Mesothelial cell of epicardium (in vitro differentiated cells): ENCODE data around the gene GRIN3B. TPM values are rescaled to one million over a fixed set of nuclear protein-coding genes. Genes with fewer than 3 reads are reported as not detected.

Experiments
- DNase-seq, 2 experiments: peaks; one replicate each; pipeline ENCODE4 v3.0.0; 2021; ENCODE audit warnings: low spot score in 2 of 2; ENCODE audit not compliant: unreplicated experiment in 2 of 2
- H3K27ac Mint-ChIP-seq: 2 replicates; pipeline ENCODE4 v1.8.0; 2021; ENCODE audit warnings: mixed read lengths
- H3K27me3 Mint-ChIP-seq: 2 replicates; pipeline ENCODE4 v1.8.0; 2021; ENCODE audit warnings: low read depth, mixed read lengths
- H3K36me3 Mint-ChIP-seq: 2 replicates; pipeline ENCODE4 v1.8.0; 2021; ENCODE audit warnings: mixed read lengths
- H3K4me1 Mint-ChIP-seq: 2 replicates; pipeline ENCODE4 v1.8.0; 2021; ENCODE audit warnings: mixed read lengths
- H3K4me3 Mint-ChIP-seq: 2 replicates; pipeline ENCODE4 v1.8.0; 2021; ENCODE audit warnings: mild to moderate bottlenecking, moderate library complexity, mixed read lengths
- H3K9me3 Mint-ChIP-seq: 2 replicates; pipeline ENCODE4 v1.8.0; 2021; ENCODE audit warnings: mixed read lengths
- CTCF ChIP-seq: fragments of 200-600 bp; sonication (generic); IDR thresholded peaks from one replicate; pipeline ENCODE4 v1.5.0; 2021; ENCODE audit warnings: antibody characterized with exemption; ENCODE audit not compliant: unreplicated experiment
- total RNA-seq: library from RNA; stranded (reverse); gene quantifications from 3 replicates; pipeline ENCODE4 v1.2.1, GENCODE V29; 2021

GRIN3B gene
- total RNA-seq, 1 donor from 2014 or later: 0.34 TPM

GRCh38 chr19:1004803-1005664 is 4.8 kb downstream of the GRIN3B start:
- H3K27me3 Mint-ChIP-seq: peaks cover 30% of the 10 kb centered on the region
- H3K4me3 Mint-ChIP-seq: no peak overlapping the region
- no peak for TF ChIP-seq CTCF
- peaks cover 7% of the 10 kb centered on the region for H3K36me3 Mint-ChIP-seq
- DNase-seq: no peak
- H3K27ac Mint-ChIP-seq: no peak overlapping the region
- peaks cover 3% of the 10 kb centered on the region for H3K4me1 Mint-ChIP-seq
- no peaks in the 10 kb centered on the region for H3K9me3 Mint-ChIP-seq

DNA sequence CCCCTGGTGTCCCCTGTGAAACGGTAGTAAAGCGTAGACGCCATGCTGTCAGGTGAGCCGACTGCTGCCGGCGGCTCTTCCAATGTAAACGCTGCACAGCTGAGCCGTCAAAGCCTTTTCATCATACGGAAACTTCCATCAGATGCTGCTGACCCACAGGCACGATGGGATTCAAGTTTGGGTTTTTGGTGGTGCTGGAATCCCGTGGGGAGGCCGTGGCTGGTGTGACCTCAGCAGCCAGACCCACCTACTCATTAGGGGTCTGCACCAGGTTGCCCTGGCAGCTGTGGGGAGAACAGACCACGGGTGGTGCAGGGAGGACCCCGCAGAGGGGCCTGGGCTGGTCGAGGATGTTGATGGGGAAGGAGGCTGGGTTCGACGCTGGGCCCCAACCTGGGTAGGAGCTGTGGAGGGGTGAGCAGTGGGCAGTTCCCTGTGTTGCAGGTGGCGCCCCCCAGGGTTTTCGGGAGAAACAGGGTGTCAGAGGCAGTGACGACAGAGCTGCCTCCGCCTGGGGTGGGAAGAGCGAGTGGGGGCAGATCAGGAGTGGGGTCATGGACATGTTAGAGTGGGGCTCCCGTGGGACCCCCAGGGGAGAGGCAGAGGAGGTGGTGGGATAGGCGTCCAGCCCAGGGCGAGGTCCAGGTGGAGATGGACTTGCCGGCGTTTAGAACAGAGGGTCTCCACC is 6.6 kb downstream of the GRIN3B start:
- Mint-ChIP-seq H3K27ac (no peak overlapping the region), H3K4me1 (no peaks in the 10 kb centered on the region), H3K9me3 (no peaks in the 10 kb centered on the region), H3K4me3 (no peak overlapping the region), H3K27me3 (peaks cover 18% of the 10 kb centered on the region), H3K36me3 (peaks cover 7% of the 10 kb centered on the region)
- TF ChIP-seq CTCF: no peak
- no peak for DNase-seq

GRCh38 chr19:1007399-1008251 is 7.4 kb downstream of the GRIN3B start:
- no peak for TF ChIP-seq CTCF
- Mint-ChIP-seq H3K36me3 (peaks cover 7% of the 10 kb centered on the region), H3K27ac (no peak overlapping the region), H3K4me1 (no peaks in the 10 kb centered on the region), H3K9me3 (no peaks in the 10 kb centered on the region), H3K4me3 (no peak overlapping the region), H3K27me3 (peaks cover 13% of the 10 kb centered on the region)
- DNase-seq: no peak

DNA sequence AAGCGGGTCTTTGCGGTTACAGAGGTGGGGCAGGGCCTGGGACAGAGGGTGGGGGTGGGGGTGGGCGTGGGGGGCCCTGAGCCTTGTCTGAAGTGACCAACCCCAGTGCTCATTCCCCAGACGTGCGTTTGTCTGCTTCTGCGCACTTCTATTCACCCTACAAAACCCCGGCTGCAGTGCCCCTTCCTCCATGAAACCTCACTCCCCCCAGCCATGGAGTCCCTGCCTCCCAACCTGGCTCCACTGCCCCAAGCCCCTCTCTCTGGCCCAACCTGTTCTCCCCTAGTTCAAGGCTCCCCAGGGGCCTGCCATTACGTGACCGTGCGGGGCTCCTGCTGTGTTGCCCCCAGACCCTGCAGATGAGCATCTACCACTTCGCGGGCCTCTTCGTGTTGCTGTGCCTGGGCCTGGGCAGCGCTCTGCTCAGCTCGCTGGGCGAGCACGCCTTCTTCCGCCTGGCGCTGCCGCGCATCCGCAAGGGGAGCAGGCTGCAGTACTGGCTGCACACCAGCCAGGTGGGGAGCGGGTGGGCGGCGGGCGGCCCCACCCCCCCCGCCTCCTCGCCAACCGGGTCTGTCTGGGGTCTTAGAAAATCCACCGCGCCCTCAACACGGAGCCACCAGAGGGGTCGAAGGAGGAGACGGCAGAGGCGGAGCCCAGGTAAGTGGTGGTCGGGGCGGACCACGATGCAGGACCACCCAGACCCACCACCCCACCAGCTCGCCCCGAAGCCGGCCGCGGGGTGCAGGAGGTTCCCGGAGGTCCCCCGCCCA is 8.2 kb downstream of the GRIN3B start:
- H3K27ac Mint-ChIP-seq: no peak overlapping the region
- peaks cover 7% of the 10 kb centered on the region for H3K36me3 Mint-ChIP-seq
- H3K9me3 Mint-ChIP-seq: no peaks in the 10 kb centered on the region
- no peak overlapping the region for H3K4me3 Mint-ChIP-seq
- DNase-seq: no peak
- H3K27me3 Mint-ChIP-seq: peaks cover 9% of the 10 kb centered on the region
- H3K4me1 Mint-ChIP-seq: no peaks in the 10 kb centered on the region
- TF ChIP-seq CTCF: no peak
